Hepatocyte (in vitro differentiated cells): Measurements from ENCODE around the gene OR6J1.

Experiments
- CTCF ChIP-seq: fragments of 200-600 bp; sonication (generic); IDR thresholded peaks from 2 replicates; pipeline ENCODE4 v1.5.1; 2016; ENCODE audit warnings: antibody characterized with exemption, mild to moderate bottlenecking; ENCODE audit not compliant: poor library complexity
- EZH2 ChIP-seq: fragments of 200-600 bp; sonication (generic); IDR thresholded peaks from 2 replicates; pipeline ENCODE4 v1.6.1; 2016; ENCODE audit warnings: antibody characterized with exemption, mild to moderate bottlenecking, borderline replicate concordance
- EZH2phosphoT487 ChIP-seq: fragments of 200-600 bp; sonication (generic); IDR thresholded peaks from one replicate; pipeline ENCODE4 v1.6.1; 2018; ENCODE audit warnings: antibody characterized with exemption, mild to moderate bottlenecking, low read depth, moderate library complexity; ENCODE audit not compliant: unreplicated experiment, severe bottlenecking

GRCh38 chr14:22601456-22601855, 42.7 kb downstream of the OR6J1 start:
- TF ChIP-seq CTCF (no peak), EZH2 (no peak), EZH2phosphoT487 (no peak)
